Brain microvascular endothelial cell (primary cell): ENCODE data around the gene OOEP.

Source experiments
- DNase-seq: peaks from one replicate; pipeline ENCODE4 v3.0.0-alpha.2; 2020
- H3K27ac ChIP-seq: fragments of 250-450 bp; sonication (Bioruptor Pico); 2 replicates; pipeline ENCODE4 v1.5.1; 2020; ENCODE audit warnings: mild to moderate bottlenecking, moderate library complexity
- H3K27me3 ChIP-seq: fragments of 250-450 bp; sonication (Bioruptor Pico); replicated peaks from 2 replicates; pipeline ENCODE4 v1.5.1; 2020; ENCODE audit warnings: mild to moderate bottlenecking
- H3K36me3 ChIP-seq: fragments of 250-450 bp; sonication (Bioruptor Pico); replicated peaks from 2 replicates; pipeline ENCODE4 v1.5.1; 2020; ENCODE audit warnings: mild to moderate bottlenecking
- H3K4me3 ChIP-seq: 2 replicates; pipeline ENCODE4 v1.5.1; 2011; ENCODE audit warnings: low read depth, mild to moderate bottlenecking, control low read depth, low read length, moderate library complexity
- in situ Hi-C: cut with HindIII; loops from 2 replicates; pipeline ENCODE4 v1.10.0; 2017; ENCODE audit warnings: low sequenced_read_pairs, low pct_ligation_motif_present
- TF ChIP-seq, protein P1 (sequence below): IDR thresholded peaks from 2 replicates; pipeline ENCODE4 v1.5.1; 2011; ENCODE audit warnings: low read depth, mild to moderate bottlenecking, moderate library complexity, low read length, control low read depth, inconsistent platforms; ENCODE audit errors: missing control alignments

OOEP gene

DNA sequence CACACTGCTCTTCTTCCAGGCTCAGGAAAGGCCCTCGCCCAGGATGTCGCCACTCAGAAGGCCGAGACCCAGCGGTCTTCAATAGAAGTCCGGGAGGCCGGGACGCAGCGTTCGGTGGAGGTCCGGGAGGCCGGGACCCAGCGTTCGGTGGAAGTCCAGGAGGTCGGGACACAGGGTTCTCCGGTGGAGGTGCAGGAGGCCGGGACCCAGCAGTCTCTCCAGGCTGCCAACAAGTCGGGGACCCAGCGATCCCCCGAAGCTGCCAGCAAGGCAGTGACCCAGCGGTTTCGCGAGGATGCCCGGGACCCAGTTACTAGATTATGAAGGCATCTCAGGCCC lies 6.2 kb downstream of the OOEP start:
- H3K4me3 ChIP-seq, result no peak overlapping the region
- TF ChIP-seq, protein P1, sequence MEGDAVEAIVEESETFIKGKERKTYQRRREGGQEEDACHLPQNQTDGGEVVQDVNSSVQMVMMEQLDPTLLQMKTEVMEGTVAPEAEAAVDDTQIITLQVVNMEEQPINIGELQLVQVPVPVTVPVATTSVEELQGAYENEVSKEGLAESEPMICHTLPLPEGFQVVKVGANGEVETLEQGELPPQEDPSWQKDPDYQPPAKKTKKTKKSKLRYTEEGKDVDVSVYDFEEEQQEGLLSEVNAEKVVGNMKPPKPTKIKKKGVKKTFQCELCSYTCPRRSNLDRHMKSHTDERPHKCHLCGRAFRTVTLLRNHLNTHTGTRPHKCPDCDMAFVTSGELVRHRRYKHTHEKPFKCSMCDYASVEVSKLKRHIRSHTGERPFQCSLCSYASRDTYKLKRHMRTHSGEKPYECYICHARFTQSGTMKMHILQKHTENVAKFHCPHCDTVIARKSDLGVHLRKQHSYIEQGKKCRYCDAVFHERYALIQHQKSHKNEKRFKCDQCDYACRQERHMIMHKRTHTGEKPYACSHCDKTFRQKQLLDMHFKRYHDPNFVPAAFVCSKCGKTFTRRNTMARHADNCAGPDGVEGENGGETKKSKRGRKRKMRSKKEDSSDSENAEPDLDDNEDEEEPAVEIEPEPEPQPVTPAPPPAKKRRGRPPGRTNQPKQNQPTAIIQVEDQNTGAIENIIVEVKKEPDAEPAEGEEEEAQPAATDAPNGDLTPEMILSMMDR, result no peak
- no peaks in the 10 kb centered on the region for H3K27me3 ChIP-seq
- in situ Hi-C loops, result no loop called here
- no peak for DNase-seq
- H3K36me3 ChIP-seq, result no peaks in the 10 kb centered on the region
- no peak overlapping the region for H3K27ac ChIP-seq

DNA sequence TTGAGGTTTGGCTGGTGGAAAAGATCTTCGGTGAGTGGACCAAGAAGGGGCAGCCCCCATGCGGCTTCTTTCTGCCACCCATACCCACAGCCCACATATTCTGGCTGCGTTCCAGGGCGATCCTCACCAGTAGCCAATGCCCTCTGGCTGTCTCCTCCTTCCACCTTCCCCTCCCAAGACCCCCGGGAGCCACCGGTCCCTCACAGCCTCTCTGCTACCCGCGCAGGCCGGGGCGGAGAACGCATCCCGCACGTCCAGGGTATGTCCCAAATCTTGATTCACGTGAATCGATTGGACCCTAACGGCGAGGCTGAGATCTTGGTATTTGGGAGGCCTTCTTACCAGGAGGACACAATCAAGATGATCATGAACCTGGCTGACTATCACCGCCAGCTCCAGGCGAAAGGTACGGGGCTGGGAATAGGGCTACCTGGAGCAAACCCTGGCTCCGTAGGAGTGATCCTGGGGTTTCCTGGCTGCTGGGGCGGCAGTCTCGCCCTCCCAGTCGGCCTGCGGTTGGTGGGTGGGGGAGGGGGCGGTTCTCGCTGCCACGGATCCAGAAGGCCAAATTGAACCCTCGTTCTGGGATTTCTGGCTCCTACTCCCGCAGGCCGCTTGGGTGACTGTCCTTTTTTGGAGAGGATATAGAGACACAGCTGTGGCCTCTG lies 6.7 kb downstream of the OOEP start:
- TF ChIP-seq, protein P1, result no peak
- no peak for DNase-seq
- no peak overlapping the region for H3K27ac ChIP-seq
- H3K27me3 ChIP-seq, result no peaks in the 10 kb centered on the region
- no peaks in the 10 kb centered on the region for H3K36me3 ChIP-seq
- H3K4me3 ChIP-seq, result no peak overlapping the region
- in situ Hi-C loops, result no loop called here

DNA sequence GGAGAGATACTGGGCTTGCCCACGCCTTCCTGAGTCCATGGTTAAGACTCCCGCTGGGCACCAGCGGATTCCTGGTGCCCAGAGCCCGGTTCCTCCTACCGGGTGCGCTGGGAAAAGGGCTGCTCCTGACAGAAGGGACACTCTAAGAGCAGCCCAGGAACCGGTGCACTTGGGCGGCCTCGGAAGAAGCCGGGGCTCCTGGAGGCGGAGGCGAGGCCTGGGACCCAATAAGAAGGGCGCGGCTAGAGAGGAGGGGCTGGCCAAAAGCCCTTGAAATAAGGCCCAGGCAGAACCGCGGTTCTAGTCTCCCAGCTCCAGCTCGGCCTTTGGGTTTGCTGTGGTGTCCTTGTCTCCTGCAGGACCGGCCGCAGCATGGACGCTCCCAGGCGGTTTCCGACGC lies 7.3 kb downstream of the OOEP start, which contains the start of gene KHDC3L:
KHDC3L (plus strand) TSS at position 301 of the 400 bp plus-strand sequence; CDS start at position 373, 72 bp downstream.
- DNase-seq, result no peak
- in situ Hi-C loops, result no loop called here
- Histone ChIP-seq H3K27me3 (no peaks in the 10 kb centered on the region), H3K36me3 (no peaks in the 10 kb centered on the region), H3K4me3 (no peak within 1 kb of the TSS), H3K27ac (no peak within 1 kb of the TSS)
- TF ChIP-seq, protein P1, result no peak

DNA sequence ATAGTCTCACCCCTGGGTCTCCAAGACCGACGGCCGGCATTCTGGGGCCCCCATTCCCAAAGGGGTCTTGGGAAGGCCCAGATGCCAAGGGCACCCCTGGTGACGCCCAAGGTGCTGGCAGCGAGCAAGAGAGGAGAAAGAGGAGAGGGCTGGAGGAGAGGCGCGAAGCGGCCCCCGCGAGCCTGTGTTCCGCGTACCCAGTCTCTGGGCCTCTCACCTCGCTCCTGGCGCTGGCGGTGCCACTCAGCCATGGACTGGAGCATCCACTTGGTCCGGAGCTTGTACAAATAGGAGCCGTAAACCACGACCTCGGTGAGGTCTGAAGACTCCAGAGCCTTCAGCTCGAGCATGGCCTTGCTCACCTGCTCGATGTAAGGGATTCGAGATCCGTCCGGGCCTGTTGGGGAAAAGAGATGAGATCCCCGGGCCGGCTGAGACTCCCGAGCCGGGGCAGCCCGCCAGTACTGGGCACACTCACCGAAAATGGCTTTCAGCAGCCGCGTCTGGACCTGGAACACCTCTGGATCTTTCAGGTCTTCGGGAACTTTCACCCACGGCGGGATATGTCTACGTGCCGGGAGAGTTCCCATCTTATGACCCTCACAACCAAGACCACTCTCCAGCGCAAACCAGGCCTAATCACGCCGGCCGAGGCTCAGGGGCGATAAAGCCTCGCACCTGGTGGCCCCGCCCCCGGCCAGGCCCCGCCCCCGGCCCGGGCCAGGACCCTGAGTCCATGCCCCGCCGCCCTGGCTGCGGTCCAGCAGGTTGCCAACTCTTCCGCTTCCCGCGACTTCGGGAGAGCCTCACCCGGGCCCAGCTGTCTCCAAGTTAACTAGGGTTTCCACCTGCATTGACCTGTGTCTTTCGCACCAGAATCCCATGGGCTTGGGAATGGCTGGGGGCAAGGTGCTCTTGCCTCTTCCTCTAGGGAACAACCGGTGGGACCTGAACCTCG lies 15.8 kb downstream of the OOEP start, which contains the start of gene DPPA5:
DPPA5 (minus strand) TSS at position 641 of the 958 bp plus-strand sequence; CDS start at position 590, 51 bp downstream.
- Histone ChIP-seq H3K27me3 (peaks cover 8% of the 10 kb centered on the region), H3K4me3 (no peak within 1 kb of the TSS), H3K27ac (no peak within 1 kb of the TSS), H3K36me3 (no peaks in the 10 kb centered on the region)
- in situ Hi-C loops, result no loop called here
- TF ChIP-seq, protein P1, result no peak
- DNase-seq, result no peak

DNA sequence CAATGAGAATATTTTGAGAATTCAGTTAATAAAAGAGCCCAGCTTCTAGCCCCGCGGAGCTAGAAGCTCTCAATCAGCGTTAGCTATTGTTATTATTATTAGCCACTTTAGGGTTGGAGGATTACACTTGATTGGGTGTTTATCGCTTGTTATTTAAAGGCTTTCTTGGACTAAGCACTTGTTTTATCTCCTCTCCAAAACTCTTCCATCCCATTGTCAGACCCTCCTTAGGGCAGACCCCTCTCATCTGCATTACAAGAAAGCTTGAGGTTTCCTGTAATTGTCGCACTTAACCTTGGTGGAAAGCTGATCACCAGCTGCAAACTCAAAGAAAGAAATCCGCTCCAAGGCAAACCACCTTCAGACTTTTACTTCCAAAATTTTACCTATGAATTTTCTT lies 20.4 kb downstream of the OOEP start:
- no peak for DNase-seq
- Histone ChIP-seq H3K27ac (no peak overlapping the region), H3K27me3 (peaks cover 9% of the 10 kb centered on the region), H3K36me3 (no peaks in the 10 kb centered on the region), H3K4me3 (no peak overlapping the region)
- TF ChIP-seq, protein P1, result no peak
- in situ Hi-C loops, result no loop called here
